NCI-H526 (cell line): ENCODE results near the gene APOBEC2.
"Not testable (repeated sequence)": the region's sequence is repeated elsewhere in the genome, so short reads cannot be mapped to it uniquely, and the experiment has no call there.

ENCODE experiments used
- DNase-seq, 2 experiments: peaks; one replicate each; lab custom pipeline; 2025; lab: John Stamatoyannopoulos, UW

APOBEC2 gene

DNA sequence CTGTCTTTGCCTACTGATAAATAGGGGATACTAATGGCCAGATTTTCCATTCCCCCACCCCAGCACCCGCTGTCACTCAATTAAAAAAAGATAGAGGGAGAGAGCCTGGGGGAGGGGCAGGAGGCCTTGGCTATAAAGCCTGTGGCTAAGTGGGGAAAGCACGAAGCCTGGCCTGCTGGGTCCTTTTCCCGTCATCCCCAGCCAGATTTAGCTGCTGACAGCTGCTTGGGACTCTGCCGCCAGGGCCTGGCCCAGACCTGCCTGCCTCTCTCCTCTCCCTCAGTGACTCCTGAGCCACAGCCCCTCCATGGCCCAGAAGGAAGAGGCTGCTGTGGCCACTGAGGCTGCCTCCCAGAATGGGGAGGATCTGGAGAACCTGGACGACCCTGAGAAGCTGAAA is at the start of gene APOBEC2:
Gene APOBEC2 (plus strand): TSS at position 162 of the 400 bp plus-strand sequence. CDS start 146 bp downstream, at position 308.
- no peak for DNase-seq

DNA sequence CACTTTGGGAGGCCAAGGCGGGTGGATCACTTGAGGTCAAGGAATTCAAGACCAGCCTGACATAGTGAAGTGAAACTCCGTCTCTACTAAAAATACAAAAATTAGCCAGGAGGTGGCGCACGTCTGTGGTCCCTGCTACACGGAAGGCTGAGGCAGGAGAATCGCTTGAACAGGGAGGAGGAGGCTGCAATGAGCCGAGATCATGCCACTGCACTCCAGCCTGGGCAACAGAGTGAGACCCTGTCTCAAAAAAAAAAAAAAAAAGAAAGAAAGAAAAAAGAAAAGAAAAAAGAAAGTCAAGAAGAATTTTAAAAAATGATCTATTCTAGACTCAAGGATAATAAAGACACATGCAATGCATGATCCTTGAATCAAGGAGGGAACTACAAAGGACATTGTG is 46.8 kb upstream of the APOBEC2 start:
- peak in 1 of 2 experiments; percentile 75 for DNase-seq

DNA sequence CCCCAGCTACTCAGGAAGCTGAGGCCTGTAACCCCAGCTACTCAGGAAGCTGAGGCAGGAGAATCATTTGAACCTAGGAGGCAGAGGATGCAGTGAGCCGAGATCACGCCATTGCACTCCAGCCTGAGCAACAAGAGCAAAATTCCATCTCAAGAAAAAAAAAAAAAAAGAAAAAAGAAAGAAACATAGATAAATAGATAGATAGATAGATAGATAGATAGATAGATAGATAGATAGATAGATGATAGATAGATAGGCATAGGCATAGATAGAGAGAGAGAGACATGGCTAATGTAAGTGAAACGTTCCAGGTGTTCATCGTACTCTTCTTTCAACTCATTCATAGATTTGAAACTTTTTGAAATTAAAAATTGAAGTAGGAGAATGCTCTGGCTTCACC is 46.0 kb upstream of the APOBEC2 start:
- not testable (repeated sequence) for DNase-seq

DNA sequence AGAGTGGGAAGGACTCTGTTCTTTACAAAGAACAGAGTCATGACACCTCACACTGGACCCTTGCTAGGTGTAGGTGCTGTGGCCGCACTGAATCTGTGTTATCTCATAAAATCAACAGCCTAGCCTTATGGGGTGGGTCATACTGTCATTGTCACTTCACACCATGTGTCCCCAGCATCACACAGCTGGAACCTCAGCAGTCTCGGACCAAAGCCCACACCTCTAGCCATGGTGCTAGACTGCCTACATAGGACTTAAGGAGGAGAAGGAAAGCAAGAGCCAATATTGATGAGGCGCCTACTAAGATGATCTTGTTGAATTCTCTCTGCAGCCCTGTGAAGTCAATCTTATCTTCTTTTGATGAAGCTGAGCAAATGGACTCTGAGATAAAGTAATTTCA is 45.0 kb upstream of the APOBEC2 start:
- DNase-seq: no peak

DNA sequence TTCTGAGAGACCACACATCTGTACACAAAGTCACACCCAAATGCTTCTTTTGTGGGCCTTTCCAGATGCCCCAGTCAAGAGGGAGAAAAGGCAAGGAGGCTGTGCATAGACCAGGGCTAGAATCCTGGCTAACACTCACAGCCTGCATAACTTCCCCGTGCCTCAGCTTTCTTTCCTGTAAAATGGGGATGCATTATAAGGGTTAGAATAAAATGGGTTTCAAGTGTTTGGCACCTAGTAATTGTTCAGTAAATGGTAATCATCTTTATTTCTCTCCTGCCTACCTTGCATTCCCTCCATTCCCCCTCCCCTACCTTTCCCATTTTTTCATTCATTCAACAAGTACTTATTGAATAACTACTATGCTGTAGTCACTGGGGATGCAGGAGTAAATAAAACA is 43.3 kb upstream of the APOBEC2 start:
- no peak for DNase-seq

DNA sequence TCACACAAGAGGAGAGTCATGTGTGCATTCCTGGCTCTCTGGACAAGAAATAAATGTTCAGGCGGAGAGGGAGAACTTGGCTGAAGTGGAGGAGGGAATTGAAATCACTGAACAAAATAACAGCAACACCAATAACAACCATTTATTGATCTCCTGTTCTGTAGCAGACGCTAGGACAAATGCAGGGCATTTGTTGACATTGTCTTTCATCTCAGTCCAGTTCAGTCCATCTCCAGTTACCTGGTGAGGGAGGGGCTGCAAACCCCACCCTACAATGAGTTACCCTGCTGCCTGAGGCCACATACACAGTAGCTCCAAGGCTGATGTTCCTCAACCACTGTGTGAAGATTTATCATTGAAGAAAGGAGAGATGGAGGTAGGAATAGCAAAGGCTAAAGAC is 41.3 kb upstream of the APOBEC2 start:
- DNase-seq: no peak

DNA sequence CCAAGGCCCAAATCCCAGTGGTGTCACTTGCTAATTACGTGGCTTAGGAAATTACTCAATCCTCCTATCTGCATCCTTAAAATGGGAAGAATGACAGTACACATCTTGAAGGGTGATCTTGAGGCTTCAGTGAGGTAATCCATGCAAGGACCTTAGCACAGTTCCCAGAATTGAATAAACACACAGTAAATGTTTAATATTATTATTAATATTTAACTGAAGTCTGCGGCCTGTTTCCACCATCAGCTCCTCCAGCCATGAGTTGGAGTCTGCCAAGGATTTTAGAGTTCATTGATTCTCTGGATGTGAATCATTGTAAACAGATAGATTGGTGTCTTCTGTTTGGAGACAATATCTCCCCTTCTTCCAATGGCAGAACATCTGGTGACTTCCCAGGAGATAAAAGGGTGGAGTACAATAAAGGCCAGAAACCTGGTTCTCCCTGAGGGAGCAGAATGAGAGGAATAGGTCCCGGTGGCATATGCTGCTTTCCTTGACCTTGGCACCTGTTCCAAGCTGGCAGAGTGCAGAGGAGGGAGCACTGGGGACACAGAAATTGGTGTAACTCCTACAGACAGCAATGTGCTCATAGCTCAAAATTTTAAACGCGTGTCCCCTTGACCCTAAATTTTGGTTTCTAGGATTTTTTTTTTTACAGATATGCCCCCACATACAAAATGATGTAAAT is 39.4 kb upstream of the APOBEC2 start:
- DNase-seq: no peak

DNA sequence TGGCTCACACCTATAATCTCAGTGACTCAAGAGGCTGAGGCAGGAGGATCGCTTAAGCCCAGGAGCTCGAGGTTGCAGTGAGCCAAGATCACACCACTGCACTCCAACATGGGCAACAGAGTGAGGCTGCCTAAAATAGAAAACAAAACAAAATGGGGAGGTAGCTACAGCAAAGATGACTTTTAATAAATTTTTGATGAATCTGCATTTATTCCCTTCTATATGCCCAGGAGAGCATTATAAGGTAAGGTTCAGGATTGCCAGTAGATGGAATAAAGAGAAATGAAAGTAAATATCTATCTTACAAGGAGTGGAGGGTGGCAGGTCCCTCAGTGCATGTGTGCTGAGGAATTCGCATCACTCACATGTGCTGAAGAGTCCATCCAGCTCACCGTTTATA is 38.2 kb upstream of the APOBEC2 start:
- no peak for DNase-seq

DNA sequence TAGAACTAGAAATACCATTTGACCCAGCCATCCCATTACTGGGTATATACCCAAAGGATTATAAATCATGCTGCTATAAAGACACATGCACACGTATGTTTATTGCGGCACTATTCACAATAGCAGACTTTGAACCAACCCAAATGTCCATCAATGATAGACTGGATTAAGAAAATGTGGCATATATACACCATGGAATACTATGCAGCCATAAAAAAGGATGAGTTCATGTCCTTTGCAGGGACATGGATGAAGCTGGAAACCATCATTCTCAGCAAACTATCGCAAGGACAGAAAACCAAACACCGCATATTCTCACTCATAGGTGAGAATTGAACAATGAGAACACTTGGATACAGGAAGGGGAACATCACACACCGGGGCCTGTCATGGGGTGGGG is 37.1 kb upstream of the APOBEC2 start:
- not testable (repeated sequence) for DNase-seq

DNA sequence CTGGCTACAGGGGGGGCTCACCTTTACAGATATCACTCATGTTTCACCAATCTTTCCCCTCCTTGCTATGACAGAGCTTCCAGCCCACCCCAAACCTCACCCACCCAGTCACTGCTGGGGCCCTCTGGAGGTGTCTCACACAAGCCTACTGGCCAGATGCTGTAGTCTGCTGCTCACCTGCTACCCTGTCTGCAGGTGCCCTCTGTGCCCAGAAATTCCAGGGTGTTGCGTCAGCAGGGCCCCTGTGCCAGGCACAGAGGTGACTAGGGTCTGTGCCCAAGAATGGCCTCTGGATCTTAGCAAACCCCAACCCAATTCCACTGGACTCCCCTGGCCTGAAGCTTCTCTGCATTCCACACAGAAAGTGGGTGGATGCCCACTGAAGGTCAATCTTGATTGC is 35.3 kb upstream of the APOBEC2 start:
- no peak for DNase-seq

DNA sequence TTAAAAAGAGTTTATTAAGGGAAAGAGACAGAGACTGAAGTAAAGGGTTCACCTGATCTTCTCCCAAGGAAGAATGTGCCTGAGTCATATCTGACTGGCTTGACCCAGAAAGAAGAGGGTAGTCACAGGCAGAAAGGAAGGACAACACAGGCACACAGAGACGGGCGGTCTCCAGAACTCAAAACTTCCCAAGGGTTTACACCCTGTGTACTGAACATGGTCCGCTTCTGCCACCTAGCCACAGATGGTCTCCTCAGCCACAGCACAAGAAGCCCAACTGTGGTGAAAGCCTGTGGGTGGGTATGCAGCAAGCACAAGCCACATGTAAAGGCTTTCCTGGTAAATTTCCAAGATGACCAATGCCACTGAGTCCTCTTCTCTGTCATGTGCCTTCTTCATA is 31.2 kb upstream of the APOBEC2 start:
- DNase-seq: no peak

DNA sequence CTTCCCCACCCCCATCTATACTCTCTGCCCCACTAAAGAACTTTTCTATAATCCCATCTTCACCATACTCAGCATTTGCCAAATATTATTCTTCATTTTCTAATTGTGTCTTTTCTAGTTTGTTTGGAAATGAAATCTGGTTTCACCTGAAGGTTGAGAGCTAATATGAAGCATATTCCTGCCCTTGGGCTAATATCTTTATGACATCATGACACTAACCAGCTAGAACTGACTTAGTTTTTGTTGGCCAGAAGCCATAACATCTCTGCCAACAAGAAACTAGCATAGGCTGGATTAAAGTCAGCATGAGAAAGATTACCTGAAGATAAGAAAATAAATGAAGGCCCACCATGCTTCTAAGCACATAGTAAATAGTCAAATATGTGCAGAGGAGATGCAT is 30.7 kb upstream of the APOBEC2 start:
- no peak for DNase-seq

DNA sequence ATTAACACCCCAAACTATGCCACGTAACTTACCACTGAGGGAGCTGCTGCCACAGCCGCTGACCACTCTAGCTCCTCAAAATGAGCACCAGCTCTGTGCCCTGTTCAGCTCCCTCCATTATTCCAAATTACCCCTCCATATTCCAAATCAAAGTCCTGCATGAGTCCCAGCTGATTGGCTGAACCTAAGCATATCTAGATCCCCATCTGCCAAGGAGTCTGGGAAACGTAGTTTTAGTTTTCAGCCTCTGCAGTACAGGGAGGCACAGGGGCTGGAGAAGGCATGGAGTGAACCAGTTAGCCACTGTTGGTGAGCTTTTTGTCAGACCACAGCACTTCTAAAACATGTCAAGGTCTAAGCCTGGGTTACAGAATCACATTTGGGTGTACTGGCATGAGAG is 29.9 kb upstream of the APOBEC2 start:
- no peak for DNase-seq

DNA sequence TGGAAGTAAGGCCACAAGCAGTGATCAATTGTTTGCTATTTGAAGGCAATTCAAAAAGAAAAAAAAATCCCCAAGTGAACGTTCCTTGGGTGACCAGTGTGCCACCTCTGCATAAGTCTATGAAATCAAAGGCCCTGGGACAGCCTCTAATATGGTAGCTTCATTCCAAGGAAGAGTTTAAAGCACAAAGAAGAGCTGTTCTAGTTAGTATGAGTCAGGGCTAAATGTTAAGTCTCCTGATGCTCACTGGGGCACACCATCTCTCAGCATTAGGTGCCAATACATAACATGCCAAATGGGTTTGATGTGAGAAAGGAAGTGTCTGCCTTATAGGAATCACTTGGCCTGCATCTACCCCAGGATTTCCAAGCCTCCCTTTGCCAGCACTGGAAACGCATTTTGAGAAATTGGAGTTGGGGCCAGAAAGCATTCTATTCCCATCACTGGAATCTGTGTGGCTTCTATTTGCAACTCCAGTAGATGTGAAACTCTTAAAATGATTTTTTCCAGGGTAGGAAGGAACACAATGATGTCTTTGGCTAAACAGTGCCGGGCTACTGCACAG is 27.0 kb upstream of the APOBEC2 start:
- no peak for DNase-seq

DNA sequence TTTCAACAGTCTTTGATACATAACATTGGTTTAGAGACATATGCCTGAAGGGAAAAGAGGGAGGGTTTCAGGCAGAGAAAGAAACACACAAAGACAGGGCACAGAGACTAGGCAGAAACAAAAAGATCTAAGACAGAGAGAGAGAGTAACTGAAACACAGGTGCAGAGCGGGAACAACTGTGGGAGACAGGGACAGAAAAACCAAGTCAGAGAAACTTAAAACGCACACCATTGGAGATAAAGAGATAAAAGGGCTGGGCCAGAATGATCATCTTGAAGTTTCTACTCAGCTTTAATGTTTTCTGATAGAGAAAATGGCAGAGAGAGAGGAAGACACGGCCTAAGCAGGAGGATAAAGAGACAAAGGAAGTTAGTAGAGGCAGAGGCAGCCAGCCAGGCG is 25.8 kb upstream of the APOBEC2 start:
- peak in 1 of 2 experiments; percentile 36 for DNase-seq

DNA sequence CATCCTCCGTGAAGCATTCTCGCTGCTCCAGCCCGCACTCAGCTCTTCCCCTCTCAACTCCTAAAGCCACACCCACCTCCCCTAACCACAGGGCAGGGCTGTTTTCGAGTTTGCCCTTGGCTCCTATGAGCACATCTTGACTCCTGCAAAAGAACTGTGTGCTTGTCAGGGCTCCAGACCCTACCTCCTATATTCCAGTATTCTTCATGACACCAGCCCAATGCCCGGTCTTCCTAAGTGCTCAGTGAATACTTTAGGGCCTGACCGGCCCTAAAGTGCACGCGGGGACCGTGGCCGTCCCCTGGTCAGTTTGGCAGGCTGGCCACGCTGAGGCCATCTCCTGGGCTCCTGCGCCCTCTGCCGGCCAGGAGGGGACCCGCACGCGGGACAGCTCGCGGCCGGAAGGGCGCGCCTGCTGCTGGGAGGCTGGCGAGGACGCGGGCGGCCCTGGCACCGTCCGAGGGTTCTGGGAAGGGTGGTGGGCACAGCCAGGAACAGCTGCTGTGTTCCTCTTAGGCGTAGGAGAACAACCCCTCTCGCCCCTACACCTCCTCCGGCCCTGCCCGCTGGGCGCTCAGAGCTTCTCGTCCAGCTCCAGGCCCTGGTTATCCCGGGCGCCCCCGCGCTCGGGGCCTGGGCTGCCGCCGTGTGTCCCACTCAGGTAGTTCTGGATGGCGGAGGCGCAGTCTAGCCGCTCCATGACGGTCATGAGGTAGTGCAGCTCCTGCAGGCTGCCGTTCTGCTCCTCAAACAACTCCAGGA is 25.0 kb upstream of the APOBEC2 start:
- peak; percentile 74 to 88 for DNase-seq

DNA sequence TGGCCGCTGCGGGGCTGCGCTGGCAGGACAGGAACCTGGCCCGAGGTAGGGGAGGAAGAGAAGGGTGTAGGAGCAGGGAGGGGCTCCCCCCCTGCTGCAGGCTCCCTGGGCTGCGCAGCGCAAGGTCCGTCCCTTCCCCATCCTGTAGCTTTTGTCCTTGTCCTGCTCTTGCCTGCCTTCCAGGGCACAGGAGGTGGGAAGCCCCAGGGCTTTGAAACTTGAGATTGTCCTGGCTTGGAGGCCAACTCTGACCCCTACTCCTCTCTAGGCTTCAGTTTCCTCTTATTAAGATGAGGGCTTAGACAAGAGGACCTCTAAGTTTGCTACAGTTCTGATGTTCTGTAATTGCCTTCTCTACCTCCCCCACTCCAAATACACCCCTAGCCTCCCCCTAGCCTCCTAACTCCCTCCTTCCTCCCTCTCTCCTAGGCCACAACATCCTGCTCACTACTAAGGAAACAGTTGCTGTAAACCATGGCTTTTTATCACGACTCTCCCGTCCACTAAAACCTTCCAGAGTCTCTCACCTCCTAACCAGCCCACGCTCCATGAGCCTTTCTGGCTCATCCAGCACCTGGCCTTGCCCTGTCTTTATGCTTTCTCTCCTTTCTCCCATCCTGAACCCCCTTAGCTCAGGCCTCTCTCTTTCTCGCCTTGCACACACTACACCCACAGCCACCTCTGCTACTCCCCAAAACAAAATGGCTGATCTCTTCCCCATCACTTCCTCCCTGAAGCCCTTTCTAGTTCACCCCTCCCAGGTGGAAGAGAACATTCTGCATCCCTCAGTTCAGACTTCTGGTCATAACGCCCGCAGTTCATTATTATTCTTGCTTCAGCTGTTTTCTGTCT is 24.2 kb upstream of the APOBEC2 start:
- DNase-seq: peak in 1 of 2 experiments; percentile 62

DNA sequence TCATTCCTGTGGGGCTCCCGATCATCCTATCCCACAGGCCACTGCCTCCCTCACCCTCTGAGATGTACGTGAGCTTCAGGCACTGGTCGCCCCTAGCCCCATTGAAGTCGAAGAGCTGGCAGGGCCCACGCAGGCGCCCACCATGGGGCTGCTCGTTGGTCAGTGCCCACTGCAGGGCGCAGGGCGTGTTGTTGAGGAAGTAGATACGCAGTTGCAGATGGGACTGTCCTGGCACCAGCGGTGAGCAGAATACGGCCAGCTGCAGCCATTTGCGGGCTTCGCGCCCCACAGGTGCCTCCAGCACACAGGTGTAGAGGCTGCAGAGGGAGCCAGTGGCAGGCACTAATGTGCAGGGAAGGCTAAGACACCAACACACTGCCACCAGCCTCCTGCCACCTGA is 20.2 kb upstream of the APOBEC2 start:
- DNase-seq: no peak

DNA sequence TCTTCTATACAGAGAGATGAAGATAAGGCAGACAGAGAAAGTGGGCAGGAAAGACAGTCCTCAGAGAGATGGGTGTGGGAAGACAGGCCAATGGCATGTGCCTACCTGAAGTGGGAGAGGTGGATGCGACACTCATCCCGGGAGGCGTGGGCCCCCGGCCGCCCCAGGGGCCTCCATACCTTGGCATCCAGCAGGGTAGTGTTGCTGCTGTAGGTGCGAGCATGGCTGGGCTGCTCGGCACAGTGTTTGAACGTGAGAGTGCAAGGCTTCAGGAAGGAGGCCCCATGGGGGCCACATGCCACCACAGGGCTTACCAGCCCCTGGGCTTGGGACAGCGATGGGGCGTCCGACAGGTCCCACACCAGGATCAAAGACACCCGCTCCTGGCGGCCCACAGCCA is 19.2 kb upstream of the APOBEC2 start:
- DNase-seq: no peak

DNA sequence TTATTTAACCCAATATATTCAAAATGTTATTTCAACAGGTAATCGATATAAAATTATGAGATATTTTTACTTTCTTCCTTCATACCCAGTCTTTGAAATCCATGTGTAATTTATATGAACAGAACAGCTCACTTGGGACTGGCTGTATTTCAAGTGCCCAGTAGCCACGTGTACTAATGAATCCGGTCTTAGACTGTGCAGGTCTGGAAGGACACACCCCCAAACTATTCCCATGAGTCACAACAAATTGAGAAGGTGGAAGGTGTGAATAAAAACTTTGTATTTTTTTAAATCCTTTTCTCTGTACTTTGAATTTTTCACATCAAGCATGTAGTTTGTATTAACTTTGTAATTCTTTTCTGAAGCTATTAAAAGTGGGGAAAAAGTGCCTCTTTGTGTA is 16.8 kb upstream of the APOBEC2 start:
- no peak for DNase-seq

DNA sequence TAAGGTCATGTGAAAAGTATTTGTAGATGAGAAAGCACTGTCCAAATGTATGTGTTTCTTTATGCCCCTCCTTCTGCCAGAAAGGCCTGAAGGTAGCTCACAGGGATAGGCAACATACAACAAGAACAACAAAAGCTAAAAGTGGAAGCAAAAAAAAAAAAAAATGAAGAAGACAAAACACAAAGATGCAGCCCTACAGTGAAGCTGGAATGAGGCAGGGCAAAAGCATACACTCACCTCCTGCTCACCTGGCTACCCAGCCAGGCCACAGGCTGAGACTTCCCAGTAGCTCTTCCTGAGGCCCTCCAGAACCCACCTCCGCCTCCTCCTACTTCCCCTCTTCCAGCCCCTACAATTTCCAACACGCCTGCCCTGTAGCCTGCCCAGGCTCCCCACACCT is 16.4 kb upstream of the APOBEC2 start:
- no peak for DNase-seq

DNA sequence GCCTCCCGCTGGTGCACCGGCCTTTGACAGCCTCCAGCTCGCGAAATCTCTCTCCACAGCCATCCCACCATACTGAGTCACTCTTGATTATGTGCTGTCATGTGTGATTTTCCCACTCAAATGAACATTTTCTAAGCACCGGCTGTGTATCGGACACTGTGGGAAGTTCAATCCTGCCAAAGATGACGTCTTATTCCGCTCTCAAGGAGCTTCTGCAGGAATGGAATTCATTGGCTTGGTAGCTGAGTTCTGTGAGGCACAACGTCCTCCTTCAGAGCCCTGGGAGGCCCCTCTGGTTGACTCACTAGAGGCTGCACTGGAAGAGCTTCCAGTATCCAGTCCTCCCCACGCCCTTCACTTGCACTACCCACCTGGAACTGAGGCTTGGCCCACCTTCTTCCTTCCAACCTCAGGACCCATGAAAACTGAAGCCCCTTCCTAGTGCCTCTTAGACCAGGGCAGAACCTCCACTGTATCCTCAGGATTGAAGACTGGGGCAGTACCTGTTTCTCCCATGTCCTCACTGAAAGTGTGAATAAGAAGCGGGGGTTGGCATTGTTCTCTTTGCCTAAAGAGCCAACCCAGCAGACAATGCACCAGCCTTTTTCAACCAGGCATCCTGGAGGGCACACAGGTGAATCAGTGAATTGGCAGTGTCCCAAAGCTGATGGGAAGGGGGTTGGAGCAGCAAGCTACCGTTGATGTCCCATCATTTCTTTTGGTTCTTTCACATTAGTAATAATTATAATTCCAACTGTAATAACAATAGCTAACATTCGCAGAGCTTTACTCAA is 15.7 kb upstream of the APOBEC2 start:
- no peak for DNase-seq
